DMS114 treated with DMSO at 0.1 percent for 48 hours (cell line): ENCODE data around the gene RALGPS2.
A peak's percentile ranks its signal among the peaks of the same experiment; 100 is the strongest.
"Not testable (repeated sequence)": the region's sequence is repeated elsewhere in the genome, so short reads cannot be mapped to it uniquely, and the experiment has no call there.

Experiments
- DNase-seq: peaks from one replicate; lab custom pipeline; 2025; ENCODE audit not compliant: unreplicated experiment; lab: John Stamatoyannopoulos, UW

Gene RALGPS2

DNA sequence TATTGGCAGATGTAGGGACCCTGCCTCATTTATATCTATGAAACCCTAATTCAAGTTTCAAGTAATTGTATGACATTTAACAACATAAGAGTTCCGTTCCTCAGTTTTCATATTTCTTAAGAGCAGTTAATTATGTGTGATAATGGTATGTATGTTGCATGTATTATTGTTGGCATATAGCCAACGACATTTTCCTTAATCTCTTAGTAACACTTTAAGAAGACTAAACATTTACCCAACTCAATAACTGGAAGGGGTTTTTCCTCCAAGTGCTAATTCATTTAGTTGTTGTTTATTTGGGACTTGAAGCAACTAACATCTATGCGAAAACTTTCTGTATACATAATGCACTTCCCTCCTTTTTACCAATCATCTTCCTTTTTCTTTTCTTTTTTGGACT, 1.5 kb upstream of the RALGPS2 start:
- no peak for DNase-seq

GRCh38 chr1:178724376-178724727, 692 bp upstream of the RALGPS2 start:
- no peak for DNase-seq

DNA sequence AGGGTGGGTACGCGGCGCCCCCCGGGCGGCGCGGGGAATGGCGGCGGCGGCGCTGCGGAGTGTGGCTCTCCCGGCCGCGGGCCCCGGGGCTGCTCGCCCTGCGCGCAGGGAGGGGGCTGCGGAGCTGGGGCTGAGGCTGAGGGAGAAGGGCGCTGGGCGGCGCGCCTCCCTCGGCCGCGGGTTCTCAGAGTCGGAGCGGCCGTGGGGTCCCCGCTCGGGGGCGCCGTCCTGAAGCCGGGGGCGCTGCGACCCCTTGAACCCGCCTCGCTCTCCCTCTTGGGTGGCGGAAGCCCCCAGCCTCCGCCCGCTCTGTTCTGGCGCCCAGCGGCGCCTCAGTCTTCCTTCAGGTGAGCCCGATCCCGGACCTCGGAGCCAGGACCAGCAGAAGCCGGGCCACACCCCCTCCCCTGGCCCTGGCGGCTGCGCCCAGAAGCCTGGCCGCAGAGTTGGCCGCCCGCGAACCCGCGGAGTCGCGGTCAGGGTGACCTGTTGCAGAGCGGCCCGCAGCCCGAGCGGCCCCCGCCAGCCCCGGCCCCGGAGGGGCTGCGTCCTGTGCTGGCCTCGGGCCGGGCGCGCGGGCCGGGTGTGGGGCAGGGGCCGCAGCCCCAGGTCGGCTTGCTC, 532 bp downstream of the RALGPS2 start:
- DNase-seq, result no peak

GRCh38 chr1:178726087-178726517, 1.1 kb downstream of the RALGPS2 start:
- DNase-seq, result peak; percentile 72

DNA sequence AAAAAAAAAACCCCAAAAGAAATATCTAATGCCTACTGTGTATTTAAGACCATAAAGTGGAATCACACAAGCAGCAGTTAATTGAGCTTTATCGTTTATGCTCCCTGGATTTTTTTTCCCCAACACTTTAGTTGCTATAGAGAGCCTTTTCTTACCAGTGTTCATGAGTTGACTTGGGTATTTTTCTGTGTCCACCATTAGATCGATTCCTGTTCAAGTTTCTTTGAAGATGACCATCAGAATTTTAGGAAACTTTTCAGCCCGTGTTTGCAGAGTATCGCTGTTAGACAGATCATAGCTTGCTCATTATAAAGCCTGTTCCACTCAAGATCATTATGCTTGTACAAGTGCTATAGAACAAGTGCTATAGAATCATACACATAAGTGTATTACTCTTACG, 1.5 kb downstream of the RALGPS2 start:
- no peak for DNase-seq

- DNase-seq, result no peak
Measured at GRCh38 chr1:178727014-178727895, 2.2 kb downstream of the RALGPS2 start.

GRCh38 chr1:178733972-178734371, 8.9 kb downstream of the RALGPS2 start:
- no peak for DNase-seq

DNA sequence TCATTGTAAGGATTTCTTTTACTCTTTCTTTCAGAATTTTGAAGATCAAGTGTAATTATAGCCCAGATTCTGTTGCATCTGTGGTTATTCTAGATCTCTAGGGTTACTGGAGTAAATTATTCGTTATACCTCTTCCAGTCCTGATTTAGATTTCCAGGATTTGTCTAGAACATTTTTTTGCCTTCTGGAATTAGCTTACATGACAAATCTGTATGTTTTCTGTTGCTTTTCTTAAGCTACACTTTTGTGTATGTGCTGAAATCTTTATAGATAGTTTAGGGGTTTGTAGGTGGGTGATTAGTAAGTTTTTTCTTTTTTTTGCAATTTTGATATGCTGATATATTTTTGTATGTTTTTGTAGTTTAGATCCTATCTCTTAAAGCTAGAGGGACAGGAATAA, 13.7 kb downstream of the RALGPS2 start:
- DNase-seq, result no peak

GRCh38 chr1:178739285-178740045, 14.4 kb downstream of the RALGPS2 start:
- DNase-seq, result no peak

GRCh38 chr1:178740491-178740890, 15.4 kb downstream of the RALGPS2 start:
- no peak for DNase-seq

DNA sequence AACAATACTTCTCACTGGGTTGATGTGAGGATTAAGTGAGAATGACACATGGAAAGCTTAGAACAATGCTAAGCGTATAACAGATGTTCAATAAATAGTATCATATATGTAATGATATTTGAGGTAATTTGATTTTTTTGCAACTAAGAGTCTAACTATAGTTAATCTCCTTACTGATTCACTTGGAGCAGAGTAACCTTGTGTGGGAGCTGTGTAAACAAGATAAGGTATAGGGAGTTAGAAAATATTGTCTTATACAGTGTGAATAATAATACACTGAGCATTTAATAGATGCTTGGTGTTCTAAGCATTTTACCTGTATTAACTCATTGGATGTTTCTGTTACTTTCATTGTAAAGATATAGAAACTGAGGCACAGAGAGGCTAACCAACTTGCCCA, 15.9 kb downstream of the RALGPS2 start:
- DNase-seq, result no peak

GRCh38 chr1:178743801-178744200, 18.8 kb downstream of the RALGPS2 start:
- DNase-seq, result no peak

- DNase-seq, result no peak
Measured at GRCh38 chr1:178745260-178745659, 20.2 kb downstream of the RALGPS2 start.

DNA sequence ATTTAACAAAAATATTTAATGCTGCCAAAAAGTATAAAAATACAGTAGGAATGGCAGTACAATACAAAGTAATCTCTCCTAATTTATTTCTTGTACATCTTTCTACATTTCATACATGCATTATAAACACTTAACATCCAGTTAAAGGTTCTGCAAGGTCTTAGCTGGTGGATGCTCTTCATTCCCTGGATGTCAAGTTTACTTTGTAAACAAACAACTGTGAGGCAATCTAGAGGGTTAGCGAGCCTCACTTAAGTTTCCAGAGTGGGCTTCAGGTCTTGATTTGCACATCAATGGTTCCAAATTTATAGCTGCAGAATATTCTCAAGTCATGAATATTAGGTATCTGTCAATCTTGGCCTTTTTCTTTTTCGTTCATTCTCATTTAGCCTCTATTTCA, 21.3 kb downstream of the RALGPS2 start:
- DNase-seq, result no peak

- not testable (repeated sequence) for DNase-seq
Measured at GRCh38 chr1:178747361-178747760, 22.3 kb downstream of the RALGPS2 start.

DNA sequence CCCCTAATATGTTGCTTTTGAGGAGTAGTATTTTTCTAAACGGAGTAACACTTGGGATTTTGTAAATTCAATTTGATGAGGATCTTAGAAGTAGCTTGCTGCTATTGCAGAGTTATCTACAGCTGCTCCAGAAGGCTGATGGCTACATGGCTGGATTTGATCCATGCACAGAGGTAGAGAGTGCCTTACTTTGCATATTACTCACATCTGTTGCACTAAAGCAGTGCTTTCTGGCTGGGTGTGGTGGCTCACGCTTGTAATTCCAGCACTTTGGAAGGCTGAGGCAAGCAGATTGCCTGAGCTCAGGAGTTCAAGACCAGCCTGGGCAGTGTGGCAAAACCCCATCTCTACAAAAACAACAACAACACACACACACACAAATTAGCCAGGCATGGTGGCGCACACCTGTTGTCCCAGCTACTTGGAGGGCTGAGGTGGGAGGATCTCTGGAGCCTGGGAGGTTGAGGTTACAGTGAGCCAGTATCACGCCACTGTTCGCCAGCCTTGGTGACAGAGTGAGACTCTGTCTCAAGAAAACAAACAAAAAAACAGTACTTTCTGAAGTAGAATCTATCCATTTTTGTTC, 24.6 kb downstream of the RALGPS2 start:
- no peak for DNase-seq

DNA sequence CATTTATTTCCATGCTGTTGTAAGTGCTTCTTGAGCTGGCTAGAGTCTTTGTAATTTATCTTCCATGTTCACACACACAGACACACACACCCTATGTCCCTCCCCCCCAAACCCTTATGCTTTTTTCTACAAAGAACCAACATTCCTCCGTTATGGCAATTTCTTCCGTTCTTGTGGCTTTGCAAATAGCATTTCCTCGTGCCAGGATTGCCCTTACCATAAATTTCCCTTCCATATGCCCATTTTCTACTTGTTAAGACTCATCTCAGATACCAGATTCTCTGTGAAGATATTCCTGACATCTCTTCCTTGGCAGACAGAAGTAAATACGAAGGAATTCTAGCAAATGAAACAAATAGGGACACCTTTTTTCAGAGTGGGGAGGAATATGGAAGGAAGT, 26.0 kb downstream of the RALGPS2 start:
- no peak for DNase-seq

DNA sequence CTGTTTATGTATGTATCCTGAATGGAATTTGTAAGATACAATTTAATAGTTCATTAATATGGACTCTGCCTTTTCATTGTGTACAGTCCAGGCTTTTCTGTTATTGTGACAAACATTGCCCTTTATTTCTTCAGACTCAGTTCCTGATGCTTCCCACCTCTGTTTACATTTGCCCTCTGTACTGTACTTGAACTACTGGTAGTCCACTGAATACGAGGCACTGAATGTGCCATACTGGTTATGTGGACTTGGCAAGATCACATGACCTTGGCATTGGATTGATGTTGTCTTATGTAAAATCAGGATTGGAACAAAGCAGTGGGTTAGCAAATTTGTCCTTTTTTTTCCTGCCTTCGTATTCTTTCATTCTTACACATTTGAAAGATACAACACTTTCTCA, 27.8 kb downstream of the RALGPS2 start:
- no peak for DNase-seq

GRCh38 chr1:178754655-178755256, 29.7 kb downstream of the RALGPS2 start:
- DNase-seq, result not testable (repeated sequence)

DNA sequence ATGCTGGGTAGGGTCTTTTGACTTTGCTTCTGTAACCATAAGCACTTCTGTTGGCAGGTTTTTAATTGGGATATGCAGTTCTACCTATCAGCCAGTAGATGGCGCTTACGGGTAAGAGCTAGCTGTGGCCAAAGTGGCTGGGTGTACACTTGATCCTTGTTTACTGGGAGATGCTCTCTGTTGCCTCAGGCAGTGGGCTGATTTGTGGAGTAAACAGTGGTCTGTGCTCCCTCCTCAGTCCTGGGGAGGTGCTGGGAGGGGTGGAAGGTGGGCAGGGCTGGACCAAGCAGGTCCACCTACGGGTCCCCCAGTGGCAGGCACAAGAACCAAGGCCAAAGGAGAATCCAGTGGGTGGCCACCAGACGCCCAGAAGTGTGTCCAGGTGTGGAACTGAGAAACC, 43.4 kb downstream of the RALGPS2 start:
- no peak for DNase-seq

DNA sequence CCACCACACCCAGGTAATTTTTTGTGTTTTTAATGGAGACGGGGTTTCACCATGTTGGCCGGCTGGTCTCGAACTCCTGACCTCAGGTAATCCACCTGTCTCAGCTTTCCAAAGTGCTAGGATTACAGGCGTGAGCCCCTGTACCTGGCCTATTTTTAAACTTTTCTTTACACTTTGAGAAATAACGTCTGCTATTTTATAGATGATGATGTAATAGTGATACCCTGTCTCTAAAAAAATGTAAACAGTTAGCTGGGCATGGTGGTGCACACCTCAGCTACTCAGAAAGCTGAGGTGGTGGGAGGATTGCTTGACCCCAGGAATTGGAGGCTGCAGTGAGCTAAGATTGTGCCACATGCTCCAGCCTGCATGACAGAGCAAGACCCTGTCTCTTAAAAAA, 47.9 kb downstream of the RALGPS2 start:
- DNase-seq, result no peak
